Brain microvascular endothelial cell (primary cell): Measurements from ENCODE around the gene LCE3A.
"Not testable (repeated sequence)": the region's sequence is repeated elsewhere in the genome, so short reads cannot be mapped to it uniquely, and the experiment has no call there.

Experiments used
- DNase-seq: peaks from one replicate; pipeline ENCODE4 v3.0.0-alpha.2; 2020
- H3K27ac ChIP-seq: fragments of 250-450 bp; sonication (Bioruptor Pico); 2 replicates; pipeline ENCODE4 v1.5.1; 2020; ENCODE audit warnings: mild to moderate bottlenecking, moderate library complexity
- H3K27me3 ChIP-seq: fragments of 250-450 bp; sonication (Bioruptor Pico); replicated peaks from 2 replicates; pipeline ENCODE4 v1.5.1; 2020; ENCODE audit warnings: mild to moderate bottlenecking
- H3K36me3 ChIP-seq: fragments of 250-450 bp; sonication (Bioruptor Pico); replicated peaks from 2 replicates; pipeline ENCODE4 v1.5.1; 2020; ENCODE audit warnings: mild to moderate bottlenecking
- H3K4me3 ChIP-seq: 2 replicates; pipeline ENCODE4 v1.5.1; 2011; ENCODE audit warnings: low read depth, mild to moderate bottlenecking, control low read depth, low read length, moderate library complexity
- in situ Hi-C: cut with HindIII; loops from 2 replicates; pipeline ENCODE4 v1.10.0; 2017; ENCODE audit warnings: low sequenced_read_pairs, low pct_ligation_motif_present
- TF ChIP-seq, protein P1 (sequence below): IDR thresholded peaks from 2 replicates; pipeline ENCODE4 v1.5.1; 2011; ENCODE audit warnings: low read depth, mild to moderate bottlenecking, moderate library complexity, low read length, control low read depth, inconsistent platforms; ENCODE audit errors: missing control alignments

Gene LCE3A

DNA sequence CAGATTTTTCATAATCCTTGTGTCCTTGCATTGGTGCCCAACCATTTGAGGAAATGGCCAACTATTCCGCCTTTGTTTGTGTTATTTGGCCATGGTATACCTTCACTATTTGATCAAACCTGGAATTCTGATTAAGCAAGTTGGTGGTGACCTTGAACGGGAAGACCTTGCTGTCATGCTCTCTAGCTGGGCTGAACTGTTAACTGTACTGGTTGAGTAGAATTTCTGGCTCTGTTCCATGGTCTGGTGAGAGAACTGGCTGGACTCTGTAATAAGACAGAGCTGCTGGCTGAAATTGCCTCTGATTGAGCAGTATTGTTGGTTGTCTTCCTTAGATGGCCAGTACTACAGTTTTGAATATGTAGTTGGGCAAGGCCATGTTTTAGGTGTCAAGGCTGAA, 25.9 kb downstream of the LCE3A start:
- Histone ChIP-seq H3K36me3 (no peaks in the 10 kb centered on the region), H3K27me3 (no peaks in the 10 kb centered on the region), H3K27ac (no peak overlapping the region), H3K4me3 (no peak overlapping the region)
- TF ChIP-seq, protein P1, sequence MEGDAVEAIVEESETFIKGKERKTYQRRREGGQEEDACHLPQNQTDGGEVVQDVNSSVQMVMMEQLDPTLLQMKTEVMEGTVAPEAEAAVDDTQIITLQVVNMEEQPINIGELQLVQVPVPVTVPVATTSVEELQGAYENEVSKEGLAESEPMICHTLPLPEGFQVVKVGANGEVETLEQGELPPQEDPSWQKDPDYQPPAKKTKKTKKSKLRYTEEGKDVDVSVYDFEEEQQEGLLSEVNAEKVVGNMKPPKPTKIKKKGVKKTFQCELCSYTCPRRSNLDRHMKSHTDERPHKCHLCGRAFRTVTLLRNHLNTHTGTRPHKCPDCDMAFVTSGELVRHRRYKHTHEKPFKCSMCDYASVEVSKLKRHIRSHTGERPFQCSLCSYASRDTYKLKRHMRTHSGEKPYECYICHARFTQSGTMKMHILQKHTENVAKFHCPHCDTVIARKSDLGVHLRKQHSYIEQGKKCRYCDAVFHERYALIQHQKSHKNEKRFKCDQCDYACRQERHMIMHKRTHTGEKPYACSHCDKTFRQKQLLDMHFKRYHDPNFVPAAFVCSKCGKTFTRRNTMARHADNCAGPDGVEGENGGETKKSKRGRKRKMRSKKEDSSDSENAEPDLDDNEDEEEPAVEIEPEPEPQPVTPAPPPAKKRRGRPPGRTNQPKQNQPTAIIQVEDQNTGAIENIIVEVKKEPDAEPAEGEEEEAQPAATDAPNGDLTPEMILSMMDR: no peak
- in situ Hi-C loops: no loop called here
- DNase-seq: no peak

DNA sequence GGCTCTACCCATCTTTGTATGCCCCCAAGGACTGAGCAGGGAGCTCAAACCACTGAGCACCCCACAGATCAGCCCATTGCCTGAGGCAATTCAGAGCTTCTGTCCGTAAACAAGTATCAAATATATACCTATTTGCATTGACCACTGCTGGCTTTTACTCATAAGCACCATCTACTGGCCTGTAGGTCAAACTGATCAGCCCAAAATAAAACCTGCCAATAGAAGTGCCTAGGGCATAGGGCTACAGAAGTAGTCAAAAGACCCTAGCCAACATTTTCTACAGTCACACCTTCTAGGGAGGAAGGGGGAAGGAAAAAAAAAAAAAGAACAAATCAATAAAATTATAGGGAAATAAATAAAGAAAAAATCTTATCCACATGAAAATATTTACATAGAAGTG, 37.3 kb downstream of the LCE3A start:
- Histone ChIP-seq H3K4me3 (no peak overlapping the region), H3K36me3 (no peaks in the 10 kb centered on the region), H3K27me3 (no peaks in the 10 kb centered on the region), H3K27ac (no peak overlapping the region)
- TF ChIP-seq, protein P1: no peak
- in situ Hi-C loops: no loop called here
- no peak for DNase-seq

DNA sequence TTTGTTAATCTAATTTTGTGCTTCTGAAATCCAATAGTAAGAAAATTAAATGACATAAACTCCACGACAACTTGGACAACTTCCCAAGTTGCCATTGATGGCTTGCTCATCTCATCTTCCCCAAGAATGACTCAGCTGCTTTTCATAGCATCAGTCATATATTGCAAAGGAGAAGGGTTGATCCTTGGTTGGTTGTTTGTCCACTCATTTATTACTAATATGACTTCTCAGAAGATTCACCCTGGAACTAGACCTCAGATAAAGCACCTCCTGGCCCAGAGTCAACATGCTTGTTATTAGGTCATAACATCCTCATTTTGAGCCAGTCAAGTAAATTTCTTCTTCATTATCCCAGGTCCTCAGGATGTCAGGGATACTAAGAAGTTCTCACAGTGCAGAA, 40.3 kb downstream of the LCE3A start:
- Histone ChIP-seq H3K27ac (no peak overlapping the region), H3K4me3 (no peak overlapping the region), H3K36me3 (no peaks in the 10 kb centered on the region), H3K27me3 (no peaks in the 10 kb centered on the region)
- DNase-seq: no peak
- TF ChIP-seq, protein P1: no peak
- in situ Hi-C loops: no loop called here

DNA sequence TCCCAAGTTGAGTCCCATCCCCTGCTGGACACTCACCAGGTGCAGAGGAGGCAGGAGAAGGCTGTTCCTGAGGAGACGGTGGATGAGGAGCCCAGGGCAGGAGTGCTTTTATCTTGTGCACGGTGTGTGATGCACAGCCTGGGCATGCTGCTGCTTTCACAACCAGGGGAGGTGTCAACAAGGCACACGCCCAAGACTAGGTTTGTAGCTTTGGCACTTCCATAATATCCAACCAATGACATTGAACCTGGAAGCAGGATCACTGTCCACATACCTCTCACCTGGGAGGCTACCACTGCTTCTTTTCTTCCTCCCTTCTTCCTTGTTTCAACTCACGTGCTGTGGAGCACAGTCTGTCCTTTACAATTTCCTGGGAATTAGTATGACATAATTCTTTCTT, 42.5 kb downstream of the LCE3A start, which contains the start of gene LCE3D:
Gene LCE3D (minus strand): TSS at position 84 of the 400 bp plus-strand sequence. CDS start 580 bp downstream, outside the sequence.
- Histone ChIP-seq H3K4me3 (no peak within 1 kb of the TSS), H3K27ac (no peak within 1 kb of the TSS), H3K36me3 (no peaks in the 10 kb centered on the region), H3K27me3 (no peaks in the 10 kb centered on the region)
- in situ Hi-C loops: no loop called here
- no peak for DNase-seq
- TF ChIP-seq, protein P1: no peak

DNA sequence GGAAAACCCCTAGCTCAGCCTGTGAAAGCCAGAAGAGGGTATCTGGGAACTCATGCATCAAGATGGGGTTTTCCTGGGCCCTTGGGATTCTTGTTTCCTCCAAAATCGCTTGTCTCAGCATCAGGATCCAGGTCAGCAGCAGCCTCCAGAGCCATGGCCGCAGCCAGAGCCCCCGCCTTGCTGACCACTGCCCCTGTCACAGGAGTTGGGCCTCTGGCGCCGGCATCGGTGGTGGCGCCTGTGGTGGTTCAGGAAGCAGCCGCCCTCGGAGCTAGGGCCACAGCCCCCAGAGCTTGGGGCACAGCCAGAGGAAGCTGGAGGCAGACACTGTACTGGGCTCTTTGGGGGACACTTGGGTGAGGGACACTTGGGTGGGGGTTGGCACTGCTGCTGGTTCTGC, 43.4 kb downstream of the LCE3A start:
- H3K4me3 ChIP-seq, H3K27me3 ChIP-seq, in situ Hi-C loops, H3K36me3 ChIP-seq, H3K27ac ChIP-seq, DNase-seq: not testable (repeated sequence)

DNA sequence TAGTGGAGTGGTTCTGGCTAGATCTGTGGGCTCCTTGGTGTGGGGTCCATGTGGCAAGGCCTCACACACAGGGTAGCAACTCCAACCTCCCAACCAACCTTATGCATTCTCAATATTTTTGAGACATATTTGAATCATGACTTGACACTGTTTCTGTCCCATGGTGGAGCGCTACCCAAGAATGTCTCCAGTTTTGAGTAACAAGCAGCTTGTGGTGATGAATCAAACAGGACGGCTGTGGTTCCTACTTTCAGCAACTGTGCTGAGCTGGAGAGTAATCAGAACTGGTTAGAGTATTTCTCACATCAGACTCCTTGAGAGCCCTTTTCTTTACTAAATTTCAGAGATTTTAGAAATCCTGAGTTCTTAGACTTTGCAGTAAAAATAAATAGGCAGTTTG, 45.7 kb downstream of the LCE3A start:
- H3K4me3 ChIP-seq: no peak overlapping the region
- in situ Hi-C loops: no loop called here
- TF ChIP-seq, protein P1: no peak
- no peaks in the 10 kb centered on the region for H3K27me3 ChIP-seq
- H3K36me3 ChIP-seq: no peaks in the 10 kb centered on the region
- no peak for DNase-seq
- H3K27ac ChIP-seq: no peak overlapping the region
